NCI-H128 (cell line): Measurements from ENCODE around the gene ARHGEF6.
A peak's percentile ranks its signal among the peaks of the same experiment; 100 is the strongest.
"Not testable (repeated sequence)": the region's sequence is repeated elsewhere in the genome, so short reads cannot be mapped to it uniquely, and the experiment has no call there.

ENCODE experiments used
- DNase-seq: peaks from one replicate; lab custom pipeline; 2025; ENCODE audit not compliant: unreplicated experiment; lab: John Stamatoyannopoulos, UW

Gene ARHGEF6, protein sequence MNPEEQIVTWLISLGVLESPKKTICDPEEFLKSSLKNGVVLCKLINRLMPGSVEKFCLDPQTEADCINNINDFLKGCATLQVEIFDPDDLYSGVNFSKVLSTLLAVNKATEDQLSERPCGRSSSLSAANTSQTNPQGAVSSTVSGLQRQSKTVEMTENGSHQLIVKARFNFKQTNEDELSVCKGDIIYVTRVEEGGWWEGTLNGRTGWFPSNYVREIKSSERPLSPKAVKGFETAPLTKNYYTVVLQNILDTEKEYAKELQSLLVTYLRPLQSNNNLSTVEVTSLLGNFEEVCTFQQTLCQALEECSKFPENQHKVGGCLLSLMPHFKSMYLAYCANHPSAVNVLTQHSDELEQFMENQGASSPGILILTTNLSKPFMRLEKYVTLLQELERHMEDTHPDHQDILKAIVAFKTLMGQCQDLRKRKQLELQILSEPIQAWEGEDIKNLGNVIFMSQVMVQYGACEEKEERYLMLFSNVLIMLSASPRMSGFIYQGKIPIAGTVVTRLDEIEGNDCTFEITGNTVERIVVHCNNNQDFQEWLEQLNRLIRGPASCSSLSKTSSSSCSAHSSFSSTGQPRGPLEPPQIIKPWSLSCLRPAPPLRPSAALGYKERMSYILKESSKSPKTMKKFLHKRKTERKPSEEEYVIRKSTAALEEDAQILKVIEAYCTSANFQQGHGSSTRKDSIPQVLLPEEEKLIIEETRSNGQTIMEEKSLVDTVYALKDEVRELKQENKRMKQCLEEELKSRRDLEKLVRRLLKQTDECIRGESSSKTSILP

GRCh38 chrX:136780763-136781162, at the start of gene ARHGEF6:
Gene ARHGEF6, minus strand, starts transcription at chrX:136780932. Its CDS starts 50 bp downstream, at chrX:136780882.
- no peak for DNase-seq

- no peak for DNase-seq
Measured at GRCh38 chrX:136829413-136829812, 48.7 kb upstream of the ARHGEF6 start.

- no peak for DNase-seq
Measured at GRCh38 chrX:136828830-136829229, 48.1 kb upstream of the ARHGEF6 start.

- DNase-seq: peak; percentile 6
Measured at GRCh38 chrX:136827026-136827425, 46.3 kb upstream of the ARHGEF6 start.

DNA sequence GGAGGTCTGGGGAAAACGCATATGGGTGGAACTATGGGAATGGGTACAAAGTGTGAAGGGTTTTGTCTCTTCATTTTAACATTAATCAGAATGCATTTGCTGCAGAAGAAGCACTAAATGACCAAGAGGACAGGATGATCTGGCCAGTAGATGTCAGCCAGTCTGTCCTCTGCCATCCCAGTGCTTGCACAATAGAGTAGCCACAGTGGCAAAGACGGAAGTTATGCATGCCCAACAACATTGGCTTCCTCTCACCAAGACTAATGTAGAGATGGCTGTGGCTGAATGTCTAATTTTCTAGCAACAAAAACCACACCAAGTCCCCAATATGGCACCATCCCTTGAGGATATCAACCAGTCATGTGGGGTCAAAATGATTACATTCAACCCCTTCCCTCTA, 45.0 kb upstream of the ARHGEF6 start:
- no peak for DNase-seq

GRCh38 chrX:136823175-136823574, 42.4 kb upstream of the ARHGEF6 start:
- DNase-seq: no peak

GRCh38 chrX:136822337-136823095, 41.8 kb upstream of the ARHGEF6 start:
- DNase-seq: no peak

DNA sequence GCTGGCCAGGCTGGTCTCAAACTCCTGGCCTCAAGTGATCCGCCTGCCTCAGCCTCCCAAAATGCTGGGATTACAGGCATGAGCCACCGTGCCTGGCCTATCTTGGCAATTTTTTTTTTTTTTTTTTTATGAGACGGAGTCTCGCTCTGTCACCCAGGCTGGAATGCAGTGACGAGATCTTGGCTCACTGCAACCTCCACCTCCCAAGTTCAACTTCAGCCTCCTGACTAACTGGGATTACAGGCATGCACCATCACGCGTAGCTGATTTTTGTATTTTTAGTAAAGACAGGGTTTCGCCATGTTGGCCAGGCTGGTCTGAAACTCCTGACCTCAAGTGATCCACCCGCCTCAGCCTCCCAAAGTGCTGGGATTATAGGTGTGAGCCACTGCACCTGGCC, 39.0 kb upstream of the ARHGEF6 start:
- not testable (repeated sequence) for DNase-seq

- no peak for DNase-seq
Measured at GRCh38 chrX:136819031-136819703, 38.4 kb upstream of the ARHGEF6 start.

GRCh38 chrX:136816975-136817374, 36.2 kb upstream of the ARHGEF6 start:
- DNase-seq: no peak

- DNase-seq: no peak
Measured at GRCh38 chrX:136814847-136815750, 34.4 kb upstream of the ARHGEF6 start.

GRCh38 chrX:136812286-136812685, 31.6 kb upstream of the ARHGEF6 start:
- no peak for DNase-seq

DNA sequence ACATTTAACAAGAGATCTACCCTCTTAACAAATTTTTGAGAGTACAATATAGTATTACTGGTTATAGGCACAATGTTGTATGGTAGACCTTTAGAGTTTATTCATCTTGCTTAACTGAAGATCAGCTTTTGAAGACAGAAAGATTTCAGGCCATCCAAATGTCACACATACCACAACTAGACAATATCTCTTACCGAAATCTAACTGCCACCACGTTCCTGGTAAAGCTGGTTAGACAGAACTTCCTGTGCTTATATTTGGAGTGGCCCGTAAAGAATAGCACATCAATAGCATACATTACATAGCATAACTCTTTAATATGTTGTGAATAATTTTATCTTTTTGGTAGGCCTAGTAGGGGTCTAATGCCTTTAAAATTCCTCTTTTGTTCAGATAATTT, 29.8 kb upstream of the ARHGEF6 start:
- DNase-seq: no peak

DNA sequence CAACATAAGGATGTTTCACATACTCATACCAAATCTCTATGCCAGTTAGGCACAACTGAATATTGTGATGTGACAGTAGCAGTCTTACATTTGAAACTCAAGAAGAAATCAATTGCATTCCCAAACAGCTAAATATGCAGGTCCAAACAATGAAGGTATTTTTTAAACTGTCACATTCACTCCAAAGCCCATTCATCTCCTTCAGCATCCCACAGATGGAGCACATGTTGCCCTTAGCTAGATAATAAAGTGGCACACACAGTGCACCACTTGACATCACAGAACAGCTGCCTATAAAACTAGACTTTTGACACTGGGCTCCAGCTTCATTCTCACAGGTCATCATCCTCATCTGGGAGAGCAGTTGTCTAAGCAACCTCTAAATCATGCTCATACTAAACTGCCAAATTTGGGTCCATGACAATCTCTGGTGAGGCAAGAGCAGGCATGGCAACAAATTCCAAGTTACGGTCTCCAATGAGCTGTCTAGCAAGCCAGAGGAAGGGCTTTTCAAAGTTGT, 26.2 kb upstream of the ARHGEF6 start:
- DNase-seq: no peak

DNA sequence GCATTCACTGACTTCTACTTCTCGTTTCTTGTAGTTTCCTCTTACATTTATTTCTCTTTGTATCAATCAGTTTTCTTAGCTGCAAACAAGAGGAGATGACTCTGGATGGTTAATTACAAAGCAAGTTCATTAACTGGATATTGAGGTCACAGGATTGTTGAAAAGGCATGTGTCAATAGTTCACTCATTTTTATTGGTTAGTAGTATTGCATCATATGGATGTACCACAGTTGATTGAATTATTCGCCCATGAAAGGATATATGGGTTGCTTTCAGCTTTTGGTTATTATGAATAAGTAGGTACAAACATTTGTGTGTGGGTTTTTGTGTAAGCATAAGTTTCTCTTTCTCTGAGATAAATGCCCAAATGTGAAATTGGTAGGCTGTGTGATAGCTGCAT, 21.8 kb upstream of the ARHGEF6 start:
- DNase-seq: no peak

DNA sequence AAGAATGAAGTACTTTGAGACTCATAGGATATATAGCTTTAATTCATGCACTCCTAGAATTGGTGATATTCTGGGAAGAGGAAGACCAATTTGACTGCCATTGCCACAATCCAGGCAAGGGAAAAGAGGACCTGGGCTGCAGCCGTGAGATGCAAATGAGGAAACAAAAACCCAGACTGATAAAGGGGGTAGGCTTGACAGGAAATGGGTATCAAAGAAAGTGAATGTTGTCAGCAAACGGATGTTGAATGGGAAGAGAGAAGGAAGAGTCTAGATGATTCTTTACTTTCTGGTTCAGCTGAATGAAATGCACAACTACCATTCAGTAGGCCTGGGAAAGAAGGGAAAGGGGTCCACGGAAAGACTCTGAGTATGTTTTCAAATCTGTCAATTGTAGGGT, 17.1 kb upstream of the ARHGEF6 start:
- no peak for DNase-seq

GRCh38 chrX:136795132-136795531, 14.4 kb upstream of the ARHGEF6 start:
- DNase-seq: not testable (repeated sequence)

DNA sequence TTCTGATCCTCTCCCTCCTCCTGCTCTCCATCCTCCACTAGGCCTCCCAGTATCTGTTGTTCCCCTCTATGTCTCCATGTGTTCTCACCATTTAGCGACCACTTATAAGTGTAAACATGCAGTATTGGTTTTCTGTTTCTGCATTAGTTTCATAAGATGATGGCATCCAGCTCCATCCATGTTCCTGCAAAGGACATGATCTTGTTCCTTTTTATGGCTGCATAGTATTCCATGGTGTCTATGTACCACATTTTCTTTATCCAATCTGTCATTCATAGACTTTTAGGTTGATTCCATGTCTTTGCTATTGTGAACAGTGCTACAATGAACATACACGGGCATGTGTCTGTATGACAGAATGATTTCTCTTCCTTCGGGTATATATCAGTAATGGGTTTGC, 13.9 kb upstream of the ARHGEF6 start:
- not testable (repeated sequence) for DNase-seq

DNA sequence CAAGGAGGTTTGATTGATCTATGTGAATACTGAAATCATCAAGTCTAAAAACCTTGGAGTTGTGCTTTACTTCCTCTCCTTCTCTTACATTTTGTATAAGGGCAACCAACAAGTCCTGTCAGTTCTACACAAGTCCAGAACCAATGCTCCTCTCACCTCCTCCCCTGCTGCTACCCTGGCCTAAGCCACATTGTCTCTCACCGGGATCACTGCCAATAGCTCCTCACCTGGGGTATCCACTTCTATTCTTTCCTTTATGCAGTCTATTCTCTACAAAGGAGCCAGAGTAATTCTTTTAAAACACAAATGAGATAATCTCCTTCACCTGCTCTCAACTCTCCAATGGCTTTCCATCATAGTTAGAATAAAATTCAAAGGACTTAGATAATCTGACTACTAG, 13.3 kb upstream of the ARHGEF6 start:
- no peak for DNase-seq

DNA sequence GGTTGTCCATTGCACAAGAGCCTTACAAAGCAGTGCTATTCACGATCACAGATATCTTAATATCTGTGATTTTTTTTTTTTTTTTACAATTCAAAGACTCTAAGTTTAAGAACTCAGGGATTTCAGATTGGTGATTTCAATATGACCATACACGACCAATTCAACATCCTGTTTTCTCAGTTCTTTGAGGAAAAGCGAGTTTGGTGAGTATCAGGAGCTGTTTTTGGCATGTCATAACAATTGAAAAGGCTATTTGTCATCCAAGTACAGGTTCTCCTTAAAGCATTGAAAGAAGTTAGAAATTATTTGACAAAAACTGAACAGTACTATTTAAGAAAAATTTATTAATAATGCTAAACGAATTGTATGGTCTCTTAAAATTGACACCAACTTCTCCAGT, 9.1 kb upstream of the ARHGEF6 start:
- DNase-seq: no peak
